Cardiac muscle cell (in vitro differentiated cells and primary cell): ENCODE data around the gene RPL28. TPM values are rescaled to one million over a fixed set of nuclear protein-coding genes. Genes with fewer than 3 reads are reported as not detected.

Experiments used
- DNase-seq, 2 donors: peaks; one replicate each; pipeline versions ENCODE4 v3.0.0 to v3.0.0-alpha.2; 2010 to 2017; ENCODE audit warnings: low read depth in 1 of 2, low spot score in 1 of 2
- H3K27ac ChIP-seq: fragments of 200-600 bp; sonication (generic); 2 replicates; pipeline ENCODE4 v1.5.1; 2016
- H3K27me3 ChIP-seq: fragments of 200-600 bp; sonication (generic); 2 replicates; pipeline ENCODE4 v1.6.0; 2016; ENCODE audit warnings: control low read depth
- H3K36me3 ChIP-seq: fragments of 200-600 bp; sonication (generic); 2 replicates; pipeline ENCODE4 v1.5.1; 2016; ENCODE audit warnings: control low read depth
- H3K4me1 ChIP-seq: fragments of 200-600 bp; sonication (generic); 2 replicates; pipeline ENCODE4 v1.8.1; 2017; ENCODE audit warnings: low read depth, mild to moderate bottlenecking, mixed run types
- H3K4me3 ChIP-seq: fragments of 200-600 bp; sonication (generic); 2 replicates; pipeline ENCODE4 v1.5.1; 2016; ENCODE audit warnings: mild to moderate bottlenecking
- H3K9me3 ChIP-seq: fragments of 200-600 bp; sonication (generic); 2 replicates; pipeline ENCODE4 v1.5.1; 2017; ENCODE audit warnings: low read depth, mild to moderate bottlenecking, control low read depth
- polyA plus RNA-seq: library from polyadenylated mRNA; unstranded; fragments of >200 nt; fragmentation: Nextera tagmentation; extraction: Ambion mirVana; gene quantifications from 2 replicates; pipeline ENCODE4 v1.2.1, GENCODE V29; 2016
- total RNA-seq: library from RNA; depleted of rRNA; stranded (reverse); fragments of >200 nt; gene quantifications from 2 replicates; pipeline ENCODE4 v1.2.3, GENCODE V29; 2016
- TF ChIP-seq, protein P1 (sequence below): IDR thresholded peaks from 2 replicates; pipeline ENCODE4 v1.5.1; 2012; ENCODE audit warnings: low read depth, mild to moderate bottlenecking, low read length

Gene RPL28
- total and polyA plus RNA-seq, 2 experiments from 2014 or later = 273 to 1,325 TPM

DNA sequence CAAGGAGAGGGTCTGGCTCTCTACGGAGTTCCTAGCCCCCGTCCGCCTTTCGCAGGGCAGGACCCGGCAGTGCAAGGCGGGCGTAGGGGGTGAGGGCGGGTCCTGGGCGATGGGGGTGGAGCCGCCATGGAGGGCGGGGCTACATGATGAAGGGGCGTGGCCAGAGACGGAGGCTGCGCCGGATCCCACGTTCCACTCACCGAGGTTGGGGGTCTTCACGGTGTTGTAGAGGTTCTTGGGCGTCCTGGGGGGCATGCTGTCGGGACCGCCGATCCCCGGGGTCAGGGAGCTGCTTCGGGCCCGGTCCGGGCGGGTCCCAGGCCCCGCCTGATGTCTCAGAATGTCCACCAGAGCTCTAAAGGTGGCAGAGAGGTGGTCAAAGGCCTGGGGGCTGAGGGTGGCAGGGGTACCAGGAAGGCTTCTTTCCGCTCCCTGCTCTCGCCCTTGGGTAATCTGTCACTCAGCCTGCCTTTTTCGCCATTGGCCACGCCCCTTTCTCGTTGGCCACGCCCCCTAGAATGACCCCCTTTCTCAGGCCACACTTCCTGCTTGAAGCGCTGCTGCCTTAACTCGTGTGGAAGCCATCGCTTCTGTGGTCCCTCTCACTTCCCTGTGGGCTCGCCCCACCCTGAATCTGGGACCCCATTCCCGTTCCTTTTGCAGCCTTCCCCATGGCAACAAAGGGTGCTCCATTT is 54.8 kb downstream of the RPL28 start:
- Histone ChIP-seq H3K27me3 (peaks cover 77% of the 10 kb centered on the region), H3K9me3 (no peaks in the 10 kb centered on the region), H3K4me3 (no peak overlapping the region), H3K4me1 (no peaks in the 10 kb centered on the region), H3K27ac (no peak overlapping the region), H3K36me3 (no peaks in the 10 kb centered on the region)
- no peak for DNase-seq
- TF ChIP-seq, protein P1, sequence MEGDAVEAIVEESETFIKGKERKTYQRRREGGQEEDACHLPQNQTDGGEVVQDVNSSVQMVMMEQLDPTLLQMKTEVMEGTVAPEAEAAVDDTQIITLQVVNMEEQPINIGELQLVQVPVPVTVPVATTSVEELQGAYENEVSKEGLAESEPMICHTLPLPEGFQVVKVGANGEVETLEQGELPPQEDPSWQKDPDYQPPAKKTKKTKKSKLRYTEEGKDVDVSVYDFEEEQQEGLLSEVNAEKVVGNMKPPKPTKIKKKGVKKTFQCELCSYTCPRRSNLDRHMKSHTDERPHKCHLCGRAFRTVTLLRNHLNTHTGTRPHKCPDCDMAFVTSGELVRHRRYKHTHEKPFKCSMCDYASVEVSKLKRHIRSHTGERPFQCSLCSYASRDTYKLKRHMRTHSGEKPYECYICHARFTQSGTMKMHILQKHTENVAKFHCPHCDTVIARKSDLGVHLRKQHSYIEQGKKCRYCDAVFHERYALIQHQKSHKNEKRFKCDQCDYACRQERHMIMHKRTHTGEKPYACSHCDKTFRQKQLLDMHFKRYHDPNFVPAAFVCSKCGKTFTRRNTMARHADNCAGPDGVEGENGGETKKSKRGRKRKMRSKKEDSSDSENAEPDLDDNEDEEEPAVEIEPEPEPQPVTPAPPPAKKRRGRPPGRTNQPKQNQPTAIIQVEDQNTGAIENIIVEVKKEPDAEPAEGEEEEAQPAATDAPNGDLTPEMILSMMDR = no peak

DNA sequence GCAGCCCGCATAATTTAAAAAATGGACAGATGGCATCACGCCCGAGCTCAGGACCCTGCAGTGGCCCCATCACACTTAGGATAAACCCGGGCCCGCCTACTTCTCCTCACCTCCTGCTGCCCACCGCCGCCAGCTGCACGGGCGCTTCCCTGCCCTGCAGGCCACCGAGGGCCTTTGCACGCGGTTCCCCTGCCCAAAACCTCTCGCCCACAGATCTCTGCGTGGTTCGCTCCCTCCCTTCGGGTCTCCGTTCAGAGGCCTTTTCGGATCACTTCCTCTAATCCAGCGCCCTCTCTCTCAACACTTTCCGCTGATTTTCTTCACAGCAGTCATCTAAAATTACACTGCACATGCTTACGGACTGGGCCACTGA is 55.6 kb downstream of the RPL28 start:
- Histone ChIP-seq H3K27me3 (peaks cover 85% of the 10 kb centered on the region), H3K9me3 (no peaks in the 10 kb centered on the region), H3K4me3 (no peak overlapping the region), H3K36me3 (no peaks in the 10 kb centered on the region), H3K4me1 (no peaks in the 10 kb centered on the region), H3K27ac (no peak overlapping the region)
- DNase-seq = no peak
- TF ChIP-seq, protein P1 = no peak

DNA sequence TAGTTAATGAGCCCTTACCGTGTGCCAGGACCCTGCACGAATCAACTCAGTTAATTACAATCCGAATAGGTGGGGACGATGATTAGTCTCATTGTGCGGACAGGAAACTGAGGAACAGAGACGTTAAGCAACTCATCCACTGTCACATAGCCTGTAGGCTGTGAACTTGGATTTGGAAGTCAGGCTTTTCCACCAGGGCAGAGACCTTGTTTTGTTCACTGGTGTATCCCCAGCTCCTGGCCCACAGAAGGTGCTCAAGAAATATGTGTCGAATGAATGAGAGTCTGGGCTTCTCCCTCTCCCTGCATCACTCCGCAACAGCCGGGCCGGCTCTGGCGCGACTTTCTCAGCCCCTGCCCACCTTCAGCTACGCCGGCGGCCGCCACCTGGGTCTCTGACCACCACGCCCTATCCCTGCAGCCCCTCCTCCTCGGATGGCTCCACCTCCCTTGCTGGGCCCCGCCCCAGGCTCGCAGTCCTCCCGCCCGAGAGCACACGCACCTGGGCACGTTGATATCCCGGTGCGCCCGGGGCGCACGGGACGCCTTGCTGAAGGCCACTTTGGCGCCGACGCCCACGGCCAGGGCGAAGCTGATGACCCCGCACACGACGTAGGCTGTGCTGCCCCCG is 56.1 kb downstream of the RPL28 start:
- no peak overlapping the region for H3K4me3 ChIP-seq
- TF ChIP-seq, protein P1 = no peak
- H3K27me3 ChIP-seq = peaks cover 90% of the 10 kb centered on the region
- DNase-seq = no peak
- H3K36me3 ChIP-seq = no peaks in the 10 kb centered on the region
- H3K4me1 ChIP-seq = no peaks in the 10 kb centered on the region
- H3K27ac ChIP-seq = no peak overlapping the region
- no peaks in the 10 kb centered on the region for H3K9me3 ChIP-seq

DNA sequence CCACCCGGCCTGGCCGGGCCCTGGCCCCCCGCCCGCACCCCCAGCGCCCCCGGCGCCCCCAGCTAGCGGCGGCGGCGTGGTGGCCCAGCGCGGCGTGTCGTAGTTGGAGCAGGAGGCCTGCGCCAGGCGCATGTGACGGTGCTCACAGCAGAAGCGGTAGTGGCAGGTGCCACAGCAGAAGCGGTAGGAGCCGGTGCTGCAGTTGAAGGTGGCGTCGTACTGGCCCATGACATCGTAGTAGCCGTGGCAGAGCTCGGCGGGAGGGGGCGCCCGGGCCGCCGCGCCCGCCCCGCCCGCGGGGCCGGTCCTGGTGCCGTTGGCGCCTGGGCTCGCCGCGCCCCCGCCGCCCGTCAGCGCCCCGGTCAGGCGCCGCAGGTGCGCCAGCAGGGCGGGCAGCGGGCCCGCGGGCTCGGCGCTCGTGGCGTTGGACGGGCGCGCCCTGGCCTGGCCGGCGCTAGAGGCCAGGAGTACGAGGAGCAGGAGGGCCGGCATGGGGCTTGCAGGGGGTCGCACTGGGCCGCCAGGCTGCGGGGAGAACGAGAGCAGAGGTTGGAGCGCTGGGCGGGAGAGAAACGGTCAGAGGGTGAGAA is 56.7 kb downstream of the RPL28 start:
- Histone ChIP-seq H3K27ac (no peak overlapping the region), H3K27me3 (peaks cover 96% of the 10 kb centered on the region), H3K36me3 (no peaks in the 10 kb centered on the region), H3K4me3 (no peak overlapping the region), H3K4me1 (no peaks in the 10 kb centered on the region), H3K9me3 (no peaks in the 10 kb centered on the region)
- TF ChIP-seq, protein P1 = no peak
- DNase-seq = no peak

DNA sequence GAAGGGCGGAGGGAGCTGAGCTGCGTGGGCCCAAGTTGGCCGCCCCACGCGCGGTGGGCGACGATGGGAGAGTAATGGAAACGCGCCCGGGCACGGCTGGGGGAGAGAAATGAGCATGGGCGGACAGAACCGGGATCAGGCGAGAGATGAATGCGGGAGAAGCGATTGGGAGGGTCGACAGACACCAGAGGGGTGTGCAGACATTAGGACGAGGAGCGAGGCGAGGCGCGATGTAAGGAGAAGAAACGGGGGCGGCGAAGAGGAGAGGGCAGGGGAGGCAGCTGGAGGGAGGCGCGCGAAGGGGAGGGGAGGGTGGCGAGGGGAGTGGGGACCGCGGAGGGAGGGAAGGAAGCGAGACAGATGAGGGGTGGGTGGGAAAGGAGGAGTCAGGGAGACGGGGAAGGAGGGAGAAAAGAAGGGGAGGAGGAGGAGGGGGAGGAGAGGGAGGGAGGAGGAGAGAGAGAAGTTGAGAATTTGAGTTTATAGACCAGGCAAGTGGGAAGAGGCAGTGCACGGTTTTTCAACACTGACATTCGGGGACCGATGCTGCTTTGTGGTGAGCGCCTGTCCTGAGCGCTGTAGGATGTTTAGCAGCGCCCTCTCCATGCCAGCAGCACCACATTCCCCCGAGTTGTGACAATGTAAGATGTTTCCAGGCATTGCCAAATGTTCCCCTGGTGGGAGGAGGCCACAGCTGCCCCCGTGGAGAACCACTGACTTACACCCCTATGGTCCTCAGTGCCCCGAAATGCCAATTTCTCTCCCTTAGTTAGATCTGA is 57.5 kb downstream of the RPL28 start, which contains the start of gene SHISA7:
Gene SHISA7, minus strand, starts transcription at position 256 of the 779 bp plus-strand sequence. CDS start 437 bp downstream, outside the sequence.
- Histone ChIP-seq H3K27me3 (peaks cover 100% of the 10 kb centered on the region), H3K4me3 (no peak within 1 kb of the TSS), H3K9me3 (no peaks in the 10 kb centered on the region), H3K4me1 (no peaks in the 10 kb centered on the region), H3K36me3 (no peaks in the 10 kb centered on the region), H3K27ac (no peak within 1 kb of the TSS)
- DNase-seq = no peak
- TF ChIP-seq, protein P1 = no peak
